Measurements from ENCODE around the gene IFNAR1.
"Not testable (repeated sequence)": the region's sequence is repeated elsewhere in the genome, so short reads cannot be mapped to it uniquely, and the experiment has no call there.

IFNAR1 gene

GRCh38 chr21:33308586-33309490 is 15.9 kb upstream of the IFNAR1 start:
- DNase-seq (ENCODE audit: low spot score), result no peak

DNA sequence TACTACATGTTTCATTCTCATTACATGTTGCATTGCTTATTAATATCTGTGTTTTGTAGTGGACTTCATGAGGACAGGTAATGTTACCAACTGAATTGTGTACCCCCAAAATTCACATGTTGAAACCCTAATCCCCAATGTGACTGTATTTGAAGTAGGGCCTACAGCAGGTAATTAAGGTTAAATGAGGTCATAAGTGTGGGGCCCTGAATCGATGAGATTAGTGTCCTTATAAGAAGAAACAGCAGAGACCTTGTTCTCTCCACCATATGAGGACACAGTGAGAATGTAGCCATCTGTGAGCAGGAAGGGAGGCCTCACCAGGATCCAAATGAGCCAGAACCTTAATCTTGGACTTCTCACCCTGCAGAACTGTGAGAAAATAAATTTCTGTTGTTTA is 15.0 kb upstream of the IFNAR1 start:
- DNase-seq (ENCODE audit: low spot score), result no peak

DNA sequence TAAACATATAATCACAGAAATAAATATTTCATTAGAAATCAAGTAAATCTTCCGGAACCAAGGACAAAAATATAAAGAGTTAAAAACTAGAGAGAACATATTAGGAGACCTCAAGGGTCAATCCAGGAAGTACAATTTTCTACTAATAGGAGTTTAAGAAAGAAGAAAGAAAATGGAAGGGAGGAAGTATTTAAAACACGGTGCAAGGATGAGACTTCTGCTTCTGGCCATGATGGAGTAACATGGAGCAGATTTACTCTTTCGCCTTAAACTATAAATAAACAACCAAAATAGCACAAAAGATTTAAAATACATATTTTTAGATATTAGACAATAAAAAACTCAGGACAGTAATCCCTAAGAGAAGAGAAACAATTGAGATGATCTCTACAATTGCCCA is 12.6 kb upstream of the IFNAR1 start:
- no peak for DNase-seq (ENCODE audit: low spot score)

GRCh38 chr21:33313183-33313582 is 11.6 kb upstream of the IFNAR1 start:
- DNase-seq (ENCODE audit: low spot score), result no peak

- no peak for DNase-seq (ENCODE audit: low spot score)
These were observed 11.2 kb upstream of the IFNAR1 start for GRCh38 chr21:33313611-33314010.

- DNase-seq (ENCODE audit: low spot score), result no peak
These were observed 10.7 kb upstream of the IFNAR1 start for GRCh38 chr21:33314111-33314510.

DNA sequence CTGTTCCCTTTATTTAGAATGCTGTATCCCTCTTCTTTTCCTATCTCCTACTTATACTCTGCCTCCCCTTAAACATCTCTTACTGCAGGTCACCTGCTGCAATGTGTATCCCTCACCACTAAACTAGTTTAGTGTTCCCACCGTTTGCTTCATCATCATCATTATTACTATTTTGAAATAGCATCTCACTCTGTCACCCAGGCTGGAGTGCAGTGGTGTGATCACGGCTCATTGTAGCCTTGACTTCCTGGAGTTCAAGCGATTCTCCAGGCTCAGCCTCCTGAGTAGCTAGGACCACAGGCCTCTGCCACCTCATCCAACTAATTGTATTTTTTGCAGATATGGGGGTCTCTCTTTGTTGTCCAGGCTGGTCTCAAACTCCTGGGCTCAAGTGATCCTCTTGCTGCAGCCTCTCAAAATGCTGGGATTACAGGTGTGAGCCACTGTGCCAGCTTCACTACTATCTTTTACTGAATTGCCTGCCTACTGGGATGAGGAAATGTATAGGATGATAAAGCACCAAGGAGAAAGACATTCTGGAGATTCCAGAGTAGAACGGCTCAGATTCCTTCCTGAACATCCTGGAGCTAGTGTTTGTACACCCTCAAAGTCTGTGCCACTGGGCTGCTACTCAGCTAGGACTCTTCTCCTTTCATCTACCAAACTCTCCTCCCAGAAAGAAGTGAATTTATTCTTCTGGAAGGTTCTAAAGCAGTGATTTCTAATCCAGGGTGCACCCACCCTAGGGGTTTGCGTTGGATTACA is 8.6 kb upstream of the IFNAR1 start:
- DNase-seq (ENCODE audit: low spot score), result no peak

- no peak for DNase-seq (ENCODE audit: low spot score)
These were observed 7.6 kb upstream of the IFNAR1 start for GRCh38 chr21:33317145-33317544.

GRCh38 chr21:33317786-33318486 is 6.8 kb upstream of the IFNAR1 start:
- no peak for DNase-seq (ENCODE audit: low spot score)

GRCh38 chr21:33321005-33321404 is 3.8 kb upstream of the IFNAR1 start:
- DNase-seq (ENCODE audit: low spot score), result not testable (repeated sequence)

DNA sequence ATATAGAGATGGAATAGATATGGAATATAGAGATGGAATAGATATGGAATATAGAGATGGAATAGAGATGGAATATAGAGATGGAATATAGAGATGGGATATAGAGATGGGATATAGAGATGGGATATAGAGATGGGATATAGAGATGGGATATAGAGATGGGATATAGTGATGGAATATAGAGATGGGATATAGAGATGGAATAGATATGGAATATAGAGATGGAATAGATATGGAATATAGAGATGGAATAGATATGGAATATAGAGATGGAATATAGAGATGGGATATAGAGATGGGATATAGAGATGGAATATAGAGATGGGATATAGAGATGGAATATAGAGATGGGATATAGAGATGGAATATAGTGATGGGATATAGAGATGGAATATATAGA is 1.2 kb upstream of the IFNAR1 start:
- DNase-seq (ENCODE audit: low spot score), result not testable (repeated sequence)

DNA sequence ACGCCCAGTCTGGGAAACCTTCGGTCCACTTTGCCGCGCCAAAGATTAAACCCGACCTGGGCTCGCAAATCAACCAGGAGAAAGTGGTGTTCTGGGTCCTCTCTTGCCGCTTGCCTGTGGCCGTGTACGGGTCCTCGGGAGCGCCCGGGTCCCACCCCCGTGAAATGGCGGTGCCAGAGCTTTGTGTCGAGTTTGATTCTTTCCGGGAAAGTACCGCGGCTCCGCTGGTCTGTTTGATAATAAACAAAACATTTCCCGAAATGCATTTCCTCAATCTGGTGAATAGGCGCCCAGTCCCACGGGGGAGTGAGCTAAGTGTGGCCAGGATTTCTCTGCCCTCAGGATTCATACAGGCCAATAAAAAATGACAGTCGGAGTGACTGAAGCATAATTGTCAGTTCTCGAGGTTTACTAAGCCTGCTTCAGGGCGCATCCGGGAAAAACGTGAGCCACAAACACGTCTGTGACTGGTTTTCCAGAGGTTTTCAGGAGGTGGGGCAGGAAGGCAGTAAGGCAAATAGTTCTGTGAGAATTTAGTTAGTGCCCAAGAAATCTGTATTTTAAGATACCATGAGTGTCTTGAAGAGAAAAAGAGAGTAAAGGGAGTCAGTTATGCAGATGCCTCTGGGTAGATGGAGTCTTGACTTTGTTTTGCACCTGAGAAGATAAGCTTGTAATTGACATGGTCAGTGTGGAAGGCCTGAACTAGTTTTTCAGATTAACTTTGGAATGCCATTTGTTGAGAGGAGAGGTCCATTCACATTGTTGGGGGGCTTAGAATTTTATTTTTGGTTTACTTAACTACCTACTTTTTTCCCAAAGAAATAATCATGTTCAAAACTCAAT is 675 bp downstream of the IFNAR1 start:
- DNase-seq (ENCODE audit: low spot score), result peak; percentile 52

DNA sequence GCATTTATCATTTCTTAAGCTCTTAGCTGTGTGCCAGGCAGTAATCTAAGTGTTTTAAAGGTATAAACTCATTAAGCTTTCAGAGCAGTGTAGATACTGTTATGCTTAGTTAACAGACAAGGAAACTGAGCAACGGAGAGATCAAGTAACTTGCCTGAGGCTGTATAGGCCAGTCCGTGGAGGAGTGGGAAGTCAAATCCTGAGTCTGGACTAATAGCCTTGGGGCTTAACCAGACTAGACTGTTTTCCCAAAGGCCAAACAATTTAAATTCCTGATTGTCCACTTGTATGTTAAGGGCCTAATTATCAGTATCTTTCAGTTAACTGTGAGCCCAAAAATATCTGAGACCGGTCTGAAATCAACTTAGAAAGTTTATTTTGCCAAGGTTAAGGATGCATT is 2.6 kb downstream of the IFNAR1 start:
- no peak for DNase-seq (ENCODE audit: low spot score)

DNA sequence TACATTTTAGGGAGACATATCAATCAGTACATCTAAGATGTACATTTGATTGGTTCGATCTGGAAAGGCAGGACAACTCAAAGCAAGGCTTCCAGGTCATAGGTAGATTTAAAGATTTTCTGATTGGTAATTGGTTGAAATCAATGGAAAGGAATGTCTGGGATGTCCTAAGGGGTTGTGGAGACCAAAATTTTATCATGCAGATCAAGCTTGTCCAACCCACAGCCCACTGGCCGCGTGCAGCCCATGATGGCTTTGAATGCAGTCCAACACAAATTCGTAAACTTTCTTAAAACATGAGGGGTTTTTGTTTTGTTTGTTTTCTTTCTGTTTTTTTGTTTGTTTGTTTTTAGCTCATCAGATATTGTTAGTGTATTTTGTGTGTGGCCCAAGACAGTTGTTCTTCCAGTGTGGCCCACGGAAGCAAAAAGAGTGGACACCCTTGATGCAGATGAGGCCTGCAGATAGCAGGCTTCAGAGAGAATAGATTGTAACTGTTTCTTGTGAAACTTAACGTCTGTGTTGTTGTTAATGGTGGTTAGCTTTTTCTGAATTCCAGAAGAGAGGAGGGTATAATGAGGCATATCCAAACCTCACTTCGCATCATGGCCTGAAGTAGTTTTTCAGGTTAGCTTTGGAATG is 3.1 kb downstream of the IFNAR1 start:
- DNase-seq (ENCODE audit: low spot score), result no peak

- DNase-seq (ENCODE audit: low spot score), result no peak
These were observed 6.0 kb downstream of the IFNAR1 start for GRCh38 chr21:33330726-33331125.

DNA sequence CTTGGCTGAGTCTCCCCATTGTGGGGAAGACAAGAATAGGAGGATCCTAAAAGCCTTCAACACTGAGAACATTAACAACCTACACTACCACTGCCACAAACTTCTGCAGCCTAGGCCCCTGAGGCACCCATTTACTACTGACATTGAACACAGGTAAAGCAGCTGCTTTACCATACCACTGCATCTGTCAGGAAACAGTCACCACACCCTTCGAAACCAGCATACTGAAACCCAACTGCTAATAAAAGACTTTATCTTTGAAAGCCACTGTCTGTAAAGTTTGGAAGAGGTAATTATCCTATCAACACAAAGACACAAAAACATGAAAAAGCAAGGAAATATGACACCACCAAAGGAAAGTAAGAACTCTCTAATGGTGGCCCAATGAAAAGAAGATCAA is 7.4 kb downstream of the IFNAR1 start:
- no peak for DNase-seq (ENCODE audit: low spot score)

DNA sequence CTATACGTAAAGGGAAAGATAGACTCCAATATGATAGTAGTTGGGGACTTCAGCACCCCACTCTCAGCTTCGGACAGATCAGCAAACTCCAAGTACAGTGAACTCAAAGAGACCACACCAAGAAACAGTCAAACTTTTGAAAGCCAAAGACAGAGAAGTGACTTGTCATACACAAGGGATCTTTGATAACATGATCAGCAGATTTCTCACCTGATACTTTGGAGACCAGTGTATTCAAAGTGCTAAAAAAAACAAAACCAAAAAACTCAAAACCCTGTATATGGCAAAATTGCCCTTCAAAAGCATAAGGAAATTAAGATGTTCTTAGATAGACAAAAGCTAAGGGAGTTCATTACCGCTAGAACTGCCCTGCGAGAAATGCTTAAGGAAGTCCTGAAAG is 9.4 kb downstream of the IFNAR1 start:
- no peak for DNase-seq (ENCODE audit: low spot score)

- no peak for DNase-seq (ENCODE audit: low spot score)
These were observed 10.1 kb downstream of the IFNAR1 start for GRCh38 chr21:33334824-33335223.

- no peak for DNase-seq (ENCODE audit: low spot score)
These were observed 14.4 kb downstream of the IFNAR1 start for GRCh38 chr21:33339135-33339534.

DNA sequence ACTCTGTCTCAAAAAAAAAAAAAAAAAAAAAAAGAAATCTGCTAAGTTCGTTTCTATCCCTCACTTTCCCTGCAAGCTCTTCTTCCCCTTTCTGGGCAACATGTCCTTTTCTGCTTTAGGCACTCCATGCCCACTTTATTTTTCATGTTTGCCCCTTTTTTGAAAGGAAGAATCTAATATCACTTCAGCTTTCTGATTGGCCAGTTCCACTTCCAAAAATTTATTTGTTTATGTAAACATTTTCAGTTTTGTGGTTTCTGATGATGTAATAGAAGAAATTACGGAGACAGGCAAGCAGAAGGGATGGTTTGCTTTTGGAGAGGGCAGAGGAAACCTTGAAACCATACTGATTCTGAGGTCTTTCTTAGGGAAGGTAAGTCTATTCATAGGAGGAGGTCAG is 15.1 kb downstream of the IFNAR1 start:
- DNase-seq (ENCODE audit: low spot score), result no peak

GRCh38 chr21:33345751-33346238 is 21.0 kb downstream of the IFNAR1 start:
- DNase-seq (ENCODE audit: low spot score), result no peak

All from cerebellar cortex (tissue), 1 donor.